Measurements from ENCODE around the gene FAM20B.

Gene FAM20B

GRCh38 chr1:179105393-179105792, 79.7 kb downstream of the FAM20B start:
- H3K79me2 ChIP-seq (ENCODE audit: insufficient read depth, low read length), result no peaks in the 10 kb centered on the region
- no peak overlapping the region for H2AFZ ChIP-seq (ENCODE audit: low read length)
- H3F3A ChIP-seq (ENCODE audit: low read depth), result no peaks in the 10 kb centered on the region
- peaks cover 34% of the 10 kb centered on the region for H3K4me1 ChIP-seq (ENCODE audit: insufficient read depth, low read length, poor library complexity, severe bottlenecking)
- no peak overlapping the region for H3K9ac ChIP-seq (ENCODE audit: low read depth, low read length, poor library complexity, severe bottlenecking)
- no peaks in the 10 kb centered on the region for H3K27me3 ChIP-seq (ENCODE audit: insufficient read depth, low read length, poor library complexity, severe bottlenecking)
- peaks cover 12% of the 10 kb centered on the region; the same call in 1 of the 2 replicates for H3K36me3 ChIP-seq (ENCODE audit: insufficient read depth, low read length)
- H3K9me3 ChIP-seq (ENCODE audit: insufficient read depth, low read depth, low read length), result no peaks in the 10 kb centered on the region
- no peaks in the 10 kb centered on the region for H3K9me2 ChIP-seq (replicated peaks; ENCODE audit: low read depth, low read length)
- H3K4me2 ChIP-seq (ENCODE audit: low read depth, low read length, poor library complexity, severe bottlenecking), result no peak overlapping the region
- no peak for TF ChIP-seq EZH2phosphoT487 (IDR thresholded peaks at IDR 0.05; ENCODE audit: borderline replicate concordance)
- TF ChIP-seq, protein P1, sequence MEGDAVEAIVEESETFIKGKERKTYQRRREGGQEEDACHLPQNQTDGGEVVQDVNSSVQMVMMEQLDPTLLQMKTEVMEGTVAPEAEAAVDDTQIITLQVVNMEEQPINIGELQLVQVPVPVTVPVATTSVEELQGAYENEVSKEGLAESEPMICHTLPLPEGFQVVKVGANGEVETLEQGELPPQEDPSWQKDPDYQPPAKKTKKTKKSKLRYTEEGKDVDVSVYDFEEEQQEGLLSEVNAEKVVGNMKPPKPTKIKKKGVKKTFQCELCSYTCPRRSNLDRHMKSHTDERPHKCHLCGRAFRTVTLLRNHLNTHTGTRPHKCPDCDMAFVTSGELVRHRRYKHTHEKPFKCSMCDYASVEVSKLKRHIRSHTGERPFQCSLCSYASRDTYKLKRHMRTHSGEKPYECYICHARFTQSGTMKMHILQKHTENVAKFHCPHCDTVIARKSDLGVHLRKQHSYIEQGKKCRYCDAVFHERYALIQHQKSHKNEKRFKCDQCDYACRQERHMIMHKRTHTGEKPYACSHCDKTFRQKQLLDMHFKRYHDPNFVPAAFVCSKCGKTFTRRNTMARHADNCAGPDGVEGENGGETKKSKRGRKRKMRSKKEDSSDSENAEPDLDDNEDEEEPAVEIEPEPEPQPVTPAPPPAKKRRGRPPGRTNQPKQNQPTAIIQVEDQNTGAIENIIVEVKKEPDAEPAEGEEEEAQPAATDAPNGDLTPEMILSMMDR (conservative IDR thresholded peaks at IDR 0.05; ENCODE audit: low read length), result peak; percentile 62
- H4K20me1 ChIP-seq (ENCODE audit: insufficient read depth, low read length, poor library complexity, severe bottlenecking), result no peaks in the 10 kb centered on the region
- no peak overlapping the region for H3K4me3 ChIP-seq (ENCODE audit: low read length, poor library complexity, severe bottlenecking)

GRCh38 chr1:179107706-179108629, 82.3 kb downstream of the FAM20B start:
- peaks cover 34% of the 10 kb centered on the region for H3K4me1 ChIP-seq (ENCODE audit: insufficient read depth, low read length, poor library complexity, severe bottlenecking)
- no peaks in the 10 kb centered on the region for H3K9me2 ChIP-seq (replicated peaks; ENCODE audit: low read depth, low read length)
- H4K20me1 ChIP-seq (ENCODE audit: insufficient read depth, low read length, poor library complexity, severe bottlenecking), result no peaks in the 10 kb centered on the region
- no peak for TF ChIP-seq EZH2phosphoT487 (IDR thresholded peaks at IDR 0.05; ENCODE audit: borderline replicate concordance)
- TF ChIP-seq, protein P1 (conservative IDR thresholded peaks at IDR 0.05; ENCODE audit: low read length), result no peak
- no peak overlapping the region for H2AFZ ChIP-seq (ENCODE audit: low read length)
- H3K79me2 ChIP-seq (ENCODE audit: insufficient read depth, low read length), result no peaks in the 10 kb centered on the region
- peak overlapping the region; percentile 64 for H3K4me3 ChIP-seq (ENCODE audit: low read length, poor library complexity, severe bottlenecking)
- peak overlapping the region; percentile 56 for H3K4me2 ChIP-seq (ENCODE audit: low read depth, low read length, poor library complexity, severe bottlenecking)
- peaks cover 23% of the 10 kb centered on the region; the same call in 1 of the 2 replicates for H3K36me3 ChIP-seq (ENCODE audit: insufficient read depth, low read length)
- no peaks in the 10 kb centered on the region for H3K9me3 ChIP-seq (ENCODE audit: insufficient read depth, low read depth, low read length)
- peak overlapping the region; percentile 67 for H3K9ac ChIP-seq (ENCODE audit: low read depth, low read length, poor library complexity, severe bottlenecking)
- H3K27me3 ChIP-seq (ENCODE audit: insufficient read depth, low read length, poor library complexity, severe bottlenecking), result no peaks in the 10 kb centered on the region
- H3F3A ChIP-seq (ENCODE audit: low read depth), result no peaks in the 10 kb centered on the region

GRCh38 chr1:179108644-179109043, 83.0 kb downstream of the FAM20B start:
- Histone ChIP-seq H3F3A (ENCODE audit: low read depth) (no peaks in the 10 kb centered on the region), H3K4me1 (ENCODE audit: insufficient read depth, low read length, poor library complexity, severe bottlenecking) (peaks cover 34% of the 10 kb centered on the region), H3K9me3 (ENCODE audit: insufficient read depth, low read depth, low read length) (no peaks in the 10 kb centered on the region), H3K4me2 (ENCODE audit: low read depth, low read length, poor library complexity, severe bottlenecking) (peak overlapping the region; percentile 56), H3K9me2 (replicated peaks; ENCODE audit: low read depth, low read length) (no peaks in the 10 kb centered on the region), H2AFZ (ENCODE audit: low read length) (no peak overlapping the region), H3K27me3 (ENCODE audit: insufficient read depth, low read length, poor library complexity, severe bottlenecking) (no peaks in the 10 kb centered on the region), H3K9ac (ENCODE audit: low read depth, low read length, poor library complexity, severe bottlenecking) (peak overlapping the region; percentile 67), H3K79me2 (ENCODE audit: insufficient read depth, low read length) (no peaks in the 10 kb centered on the region), H4K20me1 (ENCODE audit: insufficient read depth, low read length, poor library complexity, severe bottlenecking) (no peaks in the 10 kb centered on the region), H3K36me3 (ENCODE audit: insufficient read depth, low read length) (peaks cover 23% of the 10 kb centered on the region; the same call in 1 of the 2 replicates), H3K4me3 (ENCODE audit: low read length, poor library complexity, severe bottlenecking) (peak overlapping the region; percentile 64)
- TF ChIP-seq, protein P1 (conservative IDR thresholded peaks at IDR 0.05; ENCODE audit: low read length), result no peak
- TF ChIP-seq EZH2phosphoT487 (IDR thresholded peaks at IDR 0.05; ENCODE audit: borderline replicate concordance), result no peak
